H9 (cell line): ENCODE data around the gene PXDC1. TPM values are rescaled to one million over a fixed set of nuclear protein-coding genes. Genes with fewer than 3 reads are reported as not detected.

Experiments used
- DNase-seq: peaks from one replicate; pipeline ENCODE4 v3.0.0-alpha.2; 2017
- H2AFZ ChIP-seq: one replicate; pipeline ENCODE4 v1.6.1; 2013; ENCODE audit warnings: mild to moderate bottlenecking, low read length, control low read depth, moderate library complexity
- H2AK5ac ChIP-seq: 2 replicates; pipeline ENCODE4 v1.6.1; 2013; ENCODE audit warnings: low read length, control low read depth, mixed read lengths; ENCODE audit not compliant: insufficient read length
- H2BK120ac ChIP-seq: one replicate; pipeline ENCODE4 v1.6.1; 2013; ENCODE audit warnings: low read depth, mild to moderate bottlenecking, low read length, control low read depth, inconsistent platforms; ENCODE audit not compliant: poor library complexity, severe bottlenecking
- H2BK12ac ChIP-seq: 2 replicates; pipeline ENCODE4 v1.6.1; 2013; ENCODE audit warnings: low read length, control low read depth, mixed read lengths, low read depth; ENCODE audit not compliant: insufficient read length
- H2BK15ac ChIP-seq: 2 replicates; pipeline ENCODE4 v1.6.1; 2013; ENCODE audit warnings: low read depth, low read length, control low read depth
- H2BK20ac ChIP-seq: one replicate; pipeline ENCODE4 v1.6.1; 2013; ENCODE audit warnings: low read depth, mild to moderate bottlenecking, low read length, control low read depth, inconsistent platforms; ENCODE audit not compliant: poor library complexity, severe bottlenecking
- H2BK5ac ChIP-seq: 2 replicates; pipeline ENCODE4 v1.6.1; 2013; ENCODE audit warnings: low read length, control low read depth, mixed read lengths; ENCODE audit not compliant: insufficient read length
- H3K14ac ChIP-seq: 2 replicates; pipeline ENCODE4 v1.6.1; 2013; ENCODE audit warnings: low read length, control low read depth; ENCODE audit not compliant: insufficient read depth
- H3K18ac ChIP-seq: 2 replicates; pipeline ENCODE4 v1.6.1; 2013; ENCODE audit warnings: low read depth, mild to moderate bottlenecking, mixed read lengths, low read length, control low read depth; ENCODE audit not compliant: insufficient read length
- H3K23ac ChIP-seq: 2 replicates; pipeline ENCODE4 v1.6.1; 2013; ENCODE audit warnings: low read length, control low read depth, mixed read lengths, low read depth; ENCODE audit not compliant: insufficient read length
- H3K23me2 ChIP-seq: 2 replicates; pipeline ENCODE4 v1.6.1; 2013; ENCODE audit warnings: low read depth, mild to moderate bottlenecking, mixed read lengths, low read length, control low read depth; ENCODE audit not compliant: insufficient read length, poor library complexity, severe bottlenecking
- H3K27ac ChIP-seq: 2 replicates; pipeline ENCODE4 v1.5.1; 2013; ENCODE audit warnings: low read length, control low read depth, mixed read lengths, low read depth; ENCODE audit not compliant: insufficient read length
- H3K27me3 ChIP-seq: 2 replicates; pipeline ENCODE4 v1.6.1; 2013; ENCODE audit warnings: low read length, control low read depth, inconsistent platforms; ENCODE audit not compliant: insufficient read depth
- H3K4ac ChIP-seq: 2 replicates; pipeline ENCODE4 v1.6.1; 2013; ENCODE audit warnings: low read depth, mild to moderate bottlenecking, control low read depth, inconsistent platforms, low read length, moderate library complexity
- H3K4me1 ChIP-seq: 2 replicates; pipeline ENCODE4 v1.6.1; 2013; ENCODE audit warnings: low read length, control low read depth, inconsistent platforms; ENCODE audit not compliant: insufficient read depth
- H3K4me2 ChIP-seq: 2 replicates; pipeline ENCODE4 v1.6.1; 2013; ENCODE audit warnings: low read length, control low read depth, mixed read lengths; ENCODE audit not compliant: insufficient read length, insufficient read depth
- H3K56ac ChIP-seq: 2 replicates; pipeline ENCODE4 v1.6.1; 2013; ENCODE audit warnings: low read depth, mild to moderate bottlenecking, mixed read lengths, low read length, control low read depth; ENCODE audit not compliant: insufficient read length
- H3K79me1 ChIP-seq: 2 replicates; pipeline ENCODE4 v1.6.1; 2013; ENCODE audit warnings: low read depth, mild to moderate bottlenecking, moderate library complexity, low read length, control low read depth, inconsistent platforms; ENCODE audit not compliant: insufficient read depth, poor library complexity, severe bottlenecking
- H3K79me2 ChIP-seq: 2 replicates; pipeline ENCODE4 v1.6.1; 2013; ENCODE audit warnings: low read length, control low read depth, inconsistent platforms; ENCODE audit not compliant: insufficient read depth
- H3K9ac ChIP-seq: 2 replicates; pipeline ENCODE4 v1.6.1; 2013; ENCODE audit warnings: low read length, control low read depth, mixed read lengths; ENCODE audit not compliant: insufficient read length; ENCODE audit errors: extremely low read depth
- H3K9me3 ChIP-seq: one replicate; pipeline ENCODE4 v1.6.1; 2013; ENCODE audit warnings: low read depth, low read length, inconsistent platforms; ENCODE audit not compliant: control insufficient read depth
- H3T11ph ChIP-seq: one replicate; pipeline ENCODE4 v1.6.1; 2013; ENCODE audit warnings: mild to moderate bottlenecking, low read length, control low read depth, inconsistent platforms
- H4K20me1 ChIP-seq: one replicate; pipeline ENCODE4 v1.6.1; 2013; ENCODE audit not compliant: control insufficient read depth, insufficient read length, insufficient read depth
- H4K5ac ChIP-seq: 2 replicates; pipeline ENCODE4 v1.6.1; 2013; ENCODE audit warnings: low read depth, mild to moderate bottlenecking, mixed read lengths, low read length, control low read depth; ENCODE audit not compliant: insufficient read length
- H4K8ac ChIP-seq: replicated peaks from 2 replicates; pipeline ENCODE4 v1.6.1; 2013; ENCODE audit warnings: low read length, control low read depth, mixed read lengths, low read depth; ENCODE audit not compliant: insufficient read length
- H4K91ac ChIP-seq: 2 replicates; pipeline ENCODE4 v1.6.1; 2013; ENCODE audit warnings: low read depth, mild to moderate bottlenecking, moderate library complexity, mixed read lengths, low read length, control low read depth; ENCODE audit not compliant: insufficient read length
- H3K27ac Mint-ChIP-seq, 3 experiments: 2 replicates in 2 of 3; 3 replicates in 1 of 3; pipeline ENCODE4 v1.8.0; 2020 to 2021; ENCODE audit warnings: mixed read lengths in 3 of 3, mild to moderate bottlenecking in 1 of 3, moderate library complexity in 1 of 3
- H3K27me3 Mint-ChIP-seq: 2 replicates; pipeline ENCODE4 v1.8.0; 2021; ENCODE audit warnings: low read depth, mild to moderate bottlenecking, moderate library complexity, mixed read lengths
- H3K36me3 Mint-ChIP-seq, 3 experiments: 2 replicates in 2 of 3; 3 replicates in 1 of 3; pipeline ENCODE4 v1.8.0; 2020 to 2021; ENCODE audit warnings: low read depth in 3 of 3, mixed read lengths in 3 of 3; ENCODE audit not compliant: insufficient read depth in 1 of 3
- H3K4me1 Mint-ChIP-seq, 2 experiments: 2 replicates each; pipeline ENCODE4 v1.8.0; 2020; ENCODE audit warnings: mixed read lengths in 2 of 2
- H3K4me3 Mint-ChIP-seq, 2 experiments: 2 replicates in 1 of 2; 3 replicates in 1 of 2; pipeline ENCODE4 v1.8.0; 2020 to 2021; ENCODE audit warnings: mild to moderate bottlenecking in 2 of 2, mixed read lengths in 2 of 2, moderate library complexity in 1 of 2
- H3K9me3 Mint-ChIP-seq, 2 experiments: 2 replicates in 1 of 2; 3 replicates in 1 of 2; pipeline ENCODE4 v1.8.0; 2020; ENCODE audit warnings: mild to moderate bottlenecking in 2 of 2, mixed read lengths in 2 of 2, moderate library complexity in 1 of 2
- CTCF ChIP-seq: fragments of 200-600 bp; sonication (generic); conservative IDR thresholded peaks from 3 replicates; pipeline ENCODE4 v1.8.0; 2021; ENCODE audit warnings: antibody characterized with exemption, mild to moderate bottlenecking
- WGBS: extraction: QIAGEN DNeasy Blood & Tissue Kit; methylation state at CpG from one replicate; pipeline ENCODE4 v1.1.7; 2013; ENCODE audit warnings: missing lambda C conversion rate, low lambda C conversion rate, mixed read lengths; ENCODE audit not compliant: insufficient read length; ENCODE audit errors: extremely low coverage; 5-methylcytosine and 5-hydroxymethylcytosine counted together
- total RNA-seq: library from RNA; stranded (reverse); gene quantifications from 2 replicates; pipeline ENCODE4 v1.2.1, GENCODE V29; 2021

PXDC1 gene
- total RNA-seq, 1 experiment from 2014 or later, result 3.1 TPM

- no peak overlapping the region for H3K4me2 ChIP-seq
- no peaks in the 10 kb centered on the region for H3K9me3 Mint-ChIP-seq
Measured at GRCh38 chr6:3746119-3746691, 5.3 kb downstream of the PXDC1 start.

More at GRCh38 chr6:3746119-3746691, 5.3 kb downstream of the PXDC1 start:
- H3K79me2 ChIP-seq, result no peaks in the 10 kb centered on the region
- no peak overlapping the region for H2BK15ac ChIP-seq
- H2AFZ ChIP-seq, result no peak overlapping the region
- WGBS, result no CpG with 5 or more reads among the region's 11 CpGs
- H3K9ac ChIP-seq, result no peak overlapping the region
- no peak overlapping the region for H2BK12ac ChIP-seq
- H3T11ph ChIP-seq, result no peak overlapping the region
- no peaks in the 10 kb centered on the region for H3K79me1 ChIP-seq
- no peak for TF ChIP-seq CTCF
- Mint-ChIP-seq H3K4me1 (peaks cover 40 to 45% of the 10 kb centered on the region in 2 experiments), H3K4me3 (peak overlapping the region in 1 of 2 experiments; percentile 8; a peak in 1 of 5 replicates), H3K27ac (no peak overlapping the region; a peak in 2 of 7 replicates), H3K36me3 (no peaks in the 10 kb centered on the region; a peak in 1 of 7 replicates), H3K27me3 (peaks cover 50% of the 10 kb centered on the region)
- no peak for DNase-seq
- no peak overlapping the region for H3K27ac ChIP-seq
- no peak overlapping the region for H3K18ac ChIP-seq
- H2BK120ac ChIP-seq, result no peak overlapping the region
- H3K27me3 ChIP-seq, result peaks cover 2% of the 10 kb centered on the region; the same call in 1 of the 2 replicates
- no peak overlapping the region for H2AK5ac ChIP-seq
- H3K4ac ChIP-seq, result no peak overlapping the region
- H2BK20ac ChIP-seq, result no peak overlapping the region
- no peak overlapping the region for H4K91ac ChIP-seq
- H3K23ac ChIP-seq, result no peak overlapping the region
- H3K9me3 ChIP-seq, result no peaks in the 10 kb centered on the region
- no peak overlapping the region for H3K56ac ChIP-seq
- H2BK5ac ChIP-seq, result no peak overlapping the region
- H3K4me1 ChIP-seq, result no peaks in the 10 kb centered on the region
- peaks cover 1% of the 10 kb centered on the region for H3K23me2 ChIP-seq
- H3K14ac ChIP-seq, result no peak overlapping the region; the same call in 1 of the 2 replicates
- no peaks in the 10 kb centered on the region for H4K20me1 ChIP-seq
- H4K5ac ChIP-seq, result no peak overlapping the region
- no peak overlapping the region for H4K8ac ChIP-seq
